GM19455 (cell line): ENCODE data around the gene RAP1GAP.

ENCODE experiments used
- ATAC-seq: cut with Tn5 transposase; IDR thresholded peaks from one replicate; pipeline ENCODE4 v1.9.1; 2021; ENCODE audit not compliant: unreplicated experiment

The RAP1GAP gene

DNA sequence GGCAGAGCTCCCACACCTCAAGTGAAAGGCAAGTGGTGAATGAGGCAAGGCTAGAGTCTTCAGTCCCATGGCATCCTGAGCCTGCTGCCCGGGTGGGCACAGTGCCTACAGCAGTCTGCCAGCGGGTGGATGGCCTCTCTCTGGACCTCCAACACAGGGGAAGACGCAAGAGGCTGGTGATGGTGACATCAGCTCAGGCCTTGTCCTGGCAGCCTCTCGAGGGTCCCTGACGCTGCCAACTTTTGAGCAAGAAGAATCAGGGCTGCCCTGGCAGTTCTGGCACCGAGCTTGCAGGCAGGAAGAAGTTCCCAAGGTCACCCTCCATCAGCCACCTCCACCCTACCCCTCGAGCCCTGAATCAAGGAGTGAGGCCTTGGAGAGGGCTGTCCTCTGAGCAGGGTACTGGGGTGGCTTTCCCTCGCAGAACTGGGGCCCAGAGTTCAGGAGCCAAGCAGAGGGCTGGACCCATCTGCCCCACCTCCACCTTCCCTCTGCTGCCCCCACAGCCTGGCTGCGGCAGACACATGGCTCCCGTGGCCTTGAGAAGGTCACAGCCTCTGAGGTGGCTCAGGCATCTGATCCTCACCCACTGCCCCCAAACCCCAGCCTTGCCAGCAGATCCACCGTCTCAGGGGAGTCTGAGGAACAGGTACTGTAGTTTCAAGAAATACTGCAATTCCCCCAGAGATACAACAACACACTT, 5.8 kb downstream of the RAP1GAP start:
- ATAC-seq: no peak

DNA sequence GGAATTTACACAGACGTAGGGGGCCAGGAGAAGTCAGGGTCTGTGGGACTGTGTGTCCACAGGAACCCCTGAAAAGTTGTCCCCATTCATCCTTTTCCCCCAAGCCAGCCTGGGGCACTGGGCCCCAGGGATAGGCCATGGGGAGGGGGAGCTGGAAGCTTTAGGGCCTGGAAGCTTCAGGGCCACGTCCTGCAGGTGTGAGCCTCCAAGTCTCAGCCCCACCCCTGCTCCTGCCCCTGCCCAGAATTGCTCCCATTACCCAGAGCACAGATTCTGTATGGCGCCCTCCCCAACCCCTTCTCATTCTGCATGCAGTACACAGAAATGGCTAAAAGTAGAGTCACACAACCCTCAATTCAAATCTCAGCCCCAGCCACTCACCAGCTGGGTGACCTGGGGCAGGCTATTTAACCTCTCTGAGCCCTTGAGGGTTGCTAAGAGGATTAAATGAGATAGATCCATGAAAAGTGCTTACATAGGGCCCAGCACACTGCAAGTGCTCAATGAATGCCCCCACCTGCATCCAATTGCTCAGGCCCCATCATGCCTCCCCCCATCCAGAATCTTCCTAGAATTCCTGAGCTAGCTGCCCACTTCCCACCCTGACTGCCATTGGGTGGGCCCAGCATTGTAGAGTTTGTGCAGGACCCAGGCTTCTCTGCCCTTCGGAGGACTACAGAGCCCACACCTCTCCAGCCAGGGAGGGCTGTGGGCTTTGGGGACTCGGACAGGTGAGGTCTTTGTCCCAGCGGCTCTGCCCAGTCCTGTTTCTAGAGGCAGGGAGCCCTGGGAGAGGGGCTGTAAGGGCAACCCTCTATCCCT, 6.5 kb downstream of the RAP1GAP start:
- ATAC-seq: no peak

DNA sequence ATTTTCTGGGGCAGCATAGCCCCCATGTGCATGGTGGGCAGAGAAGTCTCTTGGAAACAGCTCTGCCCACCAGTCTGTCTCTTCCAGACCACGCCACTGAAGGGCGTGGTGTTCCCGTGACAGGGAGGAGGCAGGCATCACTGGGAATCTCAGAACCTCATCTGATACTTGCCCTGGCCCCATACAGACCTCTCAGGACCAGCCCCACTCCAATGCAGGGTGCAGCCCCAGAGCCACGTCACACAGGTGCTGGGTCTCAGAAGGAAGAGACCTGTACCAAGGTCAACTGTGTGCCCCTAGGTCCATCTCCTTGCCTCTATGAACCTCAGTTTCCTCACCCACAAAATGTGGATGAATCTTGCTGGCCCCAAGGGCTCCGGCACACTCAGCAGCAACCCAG, 7.3 kb downstream of the RAP1GAP start:
- ATAC-seq: no peak

DNA sequence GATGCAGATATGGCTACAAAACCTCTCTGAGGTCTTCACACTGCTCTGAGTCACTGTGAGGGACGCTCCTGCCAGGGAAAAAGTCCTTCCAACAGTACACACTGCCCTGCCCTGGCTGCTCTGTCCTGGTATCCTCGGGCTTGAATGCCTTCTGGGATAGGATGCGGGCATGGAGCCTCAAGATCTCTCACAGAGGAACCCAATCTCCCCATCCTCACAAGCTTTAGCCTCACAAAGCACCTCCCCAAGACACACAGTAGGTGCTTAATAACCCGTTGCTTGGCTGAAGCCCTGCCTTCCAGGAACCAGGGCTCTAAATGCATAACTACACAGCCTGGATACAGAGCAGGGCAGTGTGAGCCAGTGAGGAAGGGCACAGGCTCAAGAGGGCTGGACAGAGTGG, 9.2 kb downstream of the RAP1GAP start:
- ATAC-seq: no peak

DNA sequence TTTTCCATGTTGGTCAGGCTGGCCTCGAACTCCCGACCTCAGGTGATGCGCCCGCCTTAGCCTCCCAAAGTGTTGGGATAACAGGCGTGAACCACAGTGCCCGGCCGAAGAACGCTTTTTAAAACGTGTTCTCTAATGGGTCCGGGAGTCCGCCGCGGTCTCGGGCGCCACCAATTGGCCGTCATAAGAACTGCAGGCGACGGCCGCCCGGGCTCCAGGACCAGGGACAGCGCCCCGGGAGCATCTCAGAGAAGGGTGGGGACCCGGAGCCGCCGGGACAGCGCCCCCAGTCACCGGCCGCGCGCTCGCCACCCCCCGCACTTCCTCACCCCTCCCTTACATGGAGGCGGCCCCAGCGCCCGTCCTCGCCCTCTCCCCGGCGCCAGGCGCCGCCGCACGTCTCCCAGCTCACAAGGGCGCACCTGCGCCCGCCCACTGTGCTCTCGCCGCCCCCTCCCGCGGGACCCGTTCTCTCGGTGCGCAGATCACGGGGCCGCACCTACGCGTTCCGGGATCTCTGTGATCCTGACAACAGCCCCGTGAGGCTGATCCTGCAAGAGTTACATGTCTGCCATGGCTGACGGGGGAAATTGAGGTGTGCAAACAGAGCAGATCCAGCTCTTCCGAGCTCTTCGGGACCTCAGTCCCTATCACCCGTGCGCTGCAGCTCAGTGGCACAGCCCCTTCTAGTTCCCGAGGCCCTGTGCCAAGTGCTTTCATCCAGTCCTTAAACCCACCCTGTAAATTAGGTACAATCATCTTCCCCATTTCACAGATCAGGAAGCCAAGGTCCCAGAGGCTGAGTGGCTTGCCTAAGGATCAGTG, 9.8 kb downstream of the RAP1GAP start:
- no peak for ATAC-seq

DNA sequence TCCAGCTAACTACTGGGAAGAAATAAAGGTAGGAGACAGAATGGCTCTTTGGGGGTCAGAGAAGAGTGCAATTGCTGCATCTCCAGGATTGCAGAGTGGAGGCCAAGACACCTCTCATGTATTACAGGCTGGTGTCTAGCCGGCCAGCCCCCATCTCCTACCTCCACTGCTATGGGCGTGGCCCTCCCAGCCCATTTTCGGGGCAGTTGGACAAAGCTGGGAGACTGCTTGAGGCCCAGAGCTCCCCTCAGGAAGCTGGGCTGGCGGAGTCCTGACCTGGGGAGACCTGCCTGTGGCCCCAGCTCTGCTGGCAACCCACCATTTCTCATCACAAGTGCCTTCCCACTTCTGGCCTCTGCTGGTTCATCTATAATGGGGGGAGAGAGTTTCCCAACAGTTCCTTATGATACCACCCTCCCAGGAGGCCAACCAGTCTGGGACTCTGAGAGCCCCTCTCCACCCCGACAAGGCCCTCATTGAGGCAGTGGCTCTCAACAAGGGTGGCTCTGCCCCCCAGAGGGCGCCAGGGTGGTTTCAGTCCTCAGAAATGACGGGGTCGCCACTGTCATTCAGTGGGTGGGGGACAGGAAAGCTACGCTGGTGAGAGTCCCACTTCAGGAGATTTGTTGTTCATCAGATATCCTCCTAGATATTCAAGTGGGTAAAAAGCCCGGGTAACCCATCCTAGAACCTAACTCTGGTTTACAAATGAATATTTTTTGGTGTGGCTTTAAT, 11.5 kb downstream of the RAP1GAP start:
- ATAC-seq: no peak

DNA sequence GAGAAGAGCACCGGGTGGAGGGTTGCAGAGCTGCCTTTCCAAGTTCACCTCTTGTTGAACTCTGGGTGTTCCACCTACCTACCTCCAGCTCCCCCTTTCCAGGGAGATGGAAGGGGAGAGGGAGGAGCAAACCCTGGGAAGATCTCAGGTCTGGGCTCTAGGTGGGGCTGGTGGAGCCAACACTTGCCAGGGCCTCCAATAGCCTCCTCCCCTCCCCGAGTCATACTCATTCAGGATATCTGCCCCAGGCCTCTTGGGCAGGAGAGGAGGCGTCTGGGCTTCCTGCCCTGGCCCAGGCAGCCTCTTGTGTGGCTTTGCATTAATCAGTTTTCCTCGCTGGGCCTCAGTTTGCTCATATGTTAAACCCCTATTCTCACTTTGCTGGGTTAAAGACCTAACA, 13.4 kb downstream of the RAP1GAP start:
- ATAC-seq: no peak

DNA sequence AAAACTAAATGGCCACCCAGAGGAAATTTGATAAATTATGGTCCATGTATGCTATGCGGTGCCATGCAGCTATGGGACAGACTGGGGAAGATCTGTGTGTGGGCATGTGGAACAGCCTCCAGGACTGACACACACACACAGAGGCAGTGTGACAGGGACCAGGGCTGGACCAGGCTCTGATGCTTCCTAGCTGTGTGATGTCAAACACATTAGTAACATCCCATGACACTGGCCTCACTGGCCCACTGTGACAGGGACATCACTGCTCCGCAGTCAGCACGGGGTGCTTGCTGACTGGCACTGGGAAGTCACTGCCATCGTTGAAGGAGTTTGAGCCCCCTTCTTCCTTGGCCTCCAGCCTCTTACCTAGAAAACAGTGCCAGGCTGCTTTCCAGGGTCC, 13.9 kb downstream of the RAP1GAP start:
- ATAC-seq: no peak

DNA sequence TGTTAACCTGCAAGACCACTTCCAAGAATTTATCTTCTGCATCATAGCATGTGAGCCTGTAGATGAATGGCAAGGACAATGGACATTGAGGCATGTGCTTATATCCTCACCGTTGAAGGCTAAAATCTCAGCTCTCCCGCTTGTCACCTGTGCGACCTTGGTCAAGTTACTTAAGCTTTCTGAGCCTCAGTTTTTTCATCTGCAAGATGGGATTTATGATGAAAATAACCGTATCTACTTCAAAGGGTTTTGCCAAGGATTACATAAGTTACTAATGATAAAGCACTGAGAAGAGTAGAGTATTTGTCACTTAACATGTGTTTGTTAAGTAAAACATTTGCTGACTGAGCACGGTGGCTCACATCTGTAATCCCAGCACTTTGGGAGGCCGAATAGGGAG, 14.9 kb downstream of the RAP1GAP start:
- no peak for ATAC-seq

DNA sequence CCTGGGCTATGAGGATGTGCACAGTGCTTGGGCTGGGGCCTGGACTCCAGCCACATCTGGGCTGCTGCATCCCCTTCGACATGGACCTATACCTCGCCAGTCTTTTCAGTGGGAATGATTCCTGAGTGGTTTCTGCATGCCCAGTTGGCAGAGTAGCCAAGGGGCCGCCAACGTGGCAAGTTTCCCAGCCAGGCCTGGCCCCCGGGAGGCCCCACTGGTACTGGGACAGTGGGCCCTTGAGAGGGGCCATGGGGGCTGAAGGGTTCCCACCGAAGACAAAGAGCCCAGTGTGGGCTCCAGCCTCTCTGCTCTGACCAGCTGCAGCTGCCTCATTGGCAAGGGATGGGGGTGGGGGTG, 15.4 kb downstream of the RAP1GAP start:
- no peak for ATAC-seq

DNA sequence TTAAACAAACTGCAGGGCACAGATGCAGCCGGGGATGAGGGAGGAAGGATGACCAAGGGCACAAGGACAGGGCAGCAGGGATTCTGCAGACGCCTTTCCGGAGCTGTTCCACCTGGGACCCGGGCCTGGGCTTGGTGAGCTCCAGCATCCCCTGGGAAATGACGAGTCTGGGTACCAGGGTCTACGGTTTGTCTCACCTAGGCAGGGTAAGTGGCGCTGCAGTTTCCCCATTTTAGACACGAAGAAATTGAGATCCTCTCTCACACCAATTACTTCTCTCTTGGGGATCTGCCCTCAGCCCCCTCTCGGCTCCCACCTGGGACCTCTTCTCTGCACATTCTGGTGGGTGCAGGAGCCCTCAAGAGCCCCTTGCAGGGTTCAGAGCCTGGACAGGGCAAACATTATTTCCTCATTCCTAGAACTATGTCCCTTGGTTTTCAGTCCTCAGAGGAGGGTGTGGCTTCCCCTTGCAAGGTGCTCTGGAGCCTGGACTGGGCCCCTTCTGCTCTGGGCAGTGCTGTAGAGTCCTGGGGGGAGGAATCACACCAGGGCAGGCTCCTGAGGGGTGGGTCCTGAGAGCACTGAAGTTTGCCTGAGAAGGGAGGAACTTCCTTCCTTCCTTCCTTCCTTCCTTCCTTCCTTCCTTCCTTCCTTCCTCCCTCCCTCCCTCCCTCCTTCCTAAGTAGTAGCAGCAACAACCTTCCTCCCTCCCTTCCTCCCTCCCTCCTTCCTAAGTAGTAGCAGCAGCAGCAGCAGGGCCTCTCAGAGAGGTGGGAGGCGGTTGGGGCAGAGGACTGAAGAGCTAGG, 16.0 kb downstream of the RAP1GAP start:
- ATAC-seq: no peak

DNA sequence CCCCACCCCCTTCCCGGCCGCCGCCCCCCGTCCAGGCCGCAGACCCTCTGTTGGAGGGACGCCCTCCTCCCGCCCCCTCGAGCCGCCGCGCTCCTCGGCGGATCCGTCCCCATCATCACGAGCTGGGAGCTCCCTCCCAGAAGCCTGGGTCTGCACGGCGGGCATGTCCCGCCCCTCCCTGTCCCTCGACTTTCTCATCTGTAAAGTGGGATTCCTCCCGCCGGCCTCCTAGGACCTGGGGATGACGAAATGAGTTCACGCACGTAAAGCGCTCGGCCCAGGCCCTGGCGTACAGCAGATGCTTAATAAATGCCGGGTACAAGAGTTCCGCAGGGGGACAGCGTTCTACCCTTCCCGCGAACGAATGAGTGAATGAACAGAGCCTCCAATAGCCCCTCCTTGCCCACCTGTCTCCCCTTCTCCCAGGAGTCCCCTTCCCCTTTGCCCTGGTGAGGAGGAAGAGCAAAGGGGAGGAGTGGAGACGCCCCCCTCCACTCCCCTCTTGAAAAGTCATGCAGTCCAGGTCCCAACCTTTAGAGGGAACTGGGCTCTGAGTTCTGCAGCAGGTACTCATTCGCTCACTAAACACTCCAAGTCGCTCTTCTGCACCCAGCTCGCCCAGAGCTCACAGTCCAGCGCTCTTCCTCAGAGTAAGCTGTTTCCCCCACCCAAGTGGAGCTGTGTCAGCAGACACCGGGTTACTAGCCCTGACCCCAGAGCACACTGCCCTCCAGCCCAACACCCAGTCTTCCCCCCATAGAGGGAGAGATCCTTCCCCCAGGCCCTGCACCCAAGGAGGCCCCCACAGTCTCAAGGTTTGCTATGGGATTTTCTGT, 16.8 kb downstream of the RAP1GAP start:
- no peak for ATAC-seq

DNA sequence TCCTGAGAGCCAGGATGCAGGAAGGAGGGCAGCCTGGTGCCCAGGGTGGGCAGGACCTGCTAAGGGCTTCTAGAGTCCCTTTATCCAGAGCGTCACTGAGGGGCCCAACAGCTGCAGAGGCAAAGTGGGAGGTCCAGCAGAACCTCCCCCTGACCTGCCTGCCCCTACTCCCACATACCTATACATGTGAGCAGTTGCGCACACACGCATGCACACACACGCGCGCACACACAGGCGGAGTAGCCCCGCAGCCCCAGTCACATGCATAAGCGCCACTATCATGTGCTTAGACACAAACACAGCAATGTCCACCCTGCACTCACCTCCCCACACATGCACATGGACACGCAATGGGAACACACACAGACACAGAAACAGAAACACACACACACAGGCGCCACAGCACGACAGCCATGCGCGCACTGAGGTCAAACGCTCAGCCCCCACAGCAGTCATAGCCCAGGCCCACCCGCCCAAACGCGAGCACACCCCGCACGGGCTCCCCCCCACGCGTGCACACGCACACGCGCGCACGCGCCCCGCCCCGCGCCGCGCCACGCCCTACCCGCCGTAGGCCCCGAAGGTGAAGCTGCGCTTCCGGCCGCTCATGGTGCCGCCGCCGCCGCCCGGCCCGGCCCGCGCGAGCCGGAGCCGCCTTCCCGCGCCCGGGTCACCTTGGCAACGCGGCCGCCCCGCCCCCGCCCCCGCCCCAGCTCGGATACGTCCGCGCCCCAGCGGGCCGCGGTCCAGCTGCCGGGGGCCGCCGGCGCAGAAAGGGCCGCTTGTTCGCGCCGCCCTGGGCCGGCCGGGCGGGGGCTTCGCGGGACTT, 17.7 kb downstream of the RAP1GAP start:
- ATAC-seq: no peak

DNA sequence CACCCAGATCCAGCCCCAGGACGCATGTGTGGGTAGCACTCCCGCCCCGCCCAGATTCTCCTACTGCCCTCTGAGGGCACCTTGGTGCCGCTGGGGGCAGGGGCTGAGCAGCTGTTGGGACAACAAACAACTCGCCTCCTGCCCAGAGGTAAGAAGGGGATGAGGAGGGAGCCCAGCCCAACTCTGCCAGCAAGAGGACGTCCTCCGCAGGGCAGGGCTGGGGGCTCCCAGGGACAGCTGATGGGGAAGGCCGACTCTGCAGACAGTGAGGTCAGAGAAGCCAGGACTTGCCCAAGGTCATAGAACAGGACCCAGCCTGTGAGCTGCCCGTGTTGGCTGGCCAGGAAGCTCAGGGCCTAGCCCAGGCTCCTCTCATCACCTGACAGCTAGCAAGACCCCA, 18.8 kb downstream of the RAP1GAP start:
- no peak for ATAC-seq

DNA sequence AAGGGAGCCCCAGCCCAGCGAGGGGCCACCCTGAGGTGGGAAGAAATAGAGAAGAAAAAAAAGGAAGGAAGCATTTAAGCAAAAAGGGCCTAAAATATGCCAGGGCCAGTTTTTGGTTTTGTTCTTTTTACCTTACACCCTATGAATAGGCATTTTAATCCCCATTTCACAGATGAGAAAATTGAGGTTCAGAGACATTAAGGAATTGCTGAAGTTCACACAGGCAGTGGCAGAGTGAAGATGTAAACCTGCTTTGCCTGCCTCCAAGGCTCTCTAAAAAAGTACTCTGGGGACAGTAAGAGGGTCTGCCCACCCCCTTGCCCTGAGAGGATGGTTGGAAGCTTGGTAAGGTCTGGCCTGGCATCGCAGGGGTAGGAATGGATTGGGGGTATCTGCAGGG, 19.8 kb downstream of the RAP1GAP start:
- ATAC-seq: no peak

DNA sequence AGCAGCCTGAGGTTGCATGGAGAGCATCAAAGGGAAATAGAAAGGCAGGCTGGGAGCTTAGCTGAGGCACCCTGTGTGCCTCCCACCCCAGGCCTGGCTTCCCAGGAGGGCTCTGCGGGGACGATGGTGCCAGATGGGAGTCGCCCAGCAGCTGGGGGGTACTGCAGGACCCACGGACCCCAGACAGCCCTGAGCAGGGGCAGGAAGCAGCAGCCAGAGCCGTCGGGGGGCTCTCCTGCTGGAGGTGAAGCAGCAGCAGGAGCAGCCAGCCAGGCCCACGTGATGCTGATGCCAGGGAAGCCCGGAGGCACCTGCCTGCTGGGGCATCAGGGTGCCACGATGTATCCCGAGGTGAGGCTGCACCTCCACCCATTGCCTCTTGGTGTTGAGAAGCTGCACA, 20.4 kb downstream of the RAP1GAP start:
- no peak for ATAC-seq

DNA sequence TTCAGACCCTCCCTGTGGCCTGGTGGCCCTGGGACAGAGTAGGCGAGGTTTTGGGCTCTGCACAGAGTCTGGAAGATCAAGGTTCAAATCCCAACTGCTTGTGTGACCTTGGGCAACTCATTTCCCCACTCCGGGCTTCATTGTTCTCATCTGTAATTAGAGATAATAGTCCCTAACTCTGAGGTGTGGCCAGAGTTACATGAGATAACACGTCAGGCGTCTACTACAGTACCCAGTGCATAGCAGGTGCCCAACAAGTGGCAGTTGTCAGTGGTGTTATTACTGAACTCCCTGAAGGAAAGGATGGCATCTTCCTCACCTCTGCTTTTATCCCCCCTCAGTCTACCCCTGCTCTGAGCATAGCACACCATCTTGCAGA, 20.8 kb downstream of the RAP1GAP start:
- ATAC-seq: no peak

DNA sequence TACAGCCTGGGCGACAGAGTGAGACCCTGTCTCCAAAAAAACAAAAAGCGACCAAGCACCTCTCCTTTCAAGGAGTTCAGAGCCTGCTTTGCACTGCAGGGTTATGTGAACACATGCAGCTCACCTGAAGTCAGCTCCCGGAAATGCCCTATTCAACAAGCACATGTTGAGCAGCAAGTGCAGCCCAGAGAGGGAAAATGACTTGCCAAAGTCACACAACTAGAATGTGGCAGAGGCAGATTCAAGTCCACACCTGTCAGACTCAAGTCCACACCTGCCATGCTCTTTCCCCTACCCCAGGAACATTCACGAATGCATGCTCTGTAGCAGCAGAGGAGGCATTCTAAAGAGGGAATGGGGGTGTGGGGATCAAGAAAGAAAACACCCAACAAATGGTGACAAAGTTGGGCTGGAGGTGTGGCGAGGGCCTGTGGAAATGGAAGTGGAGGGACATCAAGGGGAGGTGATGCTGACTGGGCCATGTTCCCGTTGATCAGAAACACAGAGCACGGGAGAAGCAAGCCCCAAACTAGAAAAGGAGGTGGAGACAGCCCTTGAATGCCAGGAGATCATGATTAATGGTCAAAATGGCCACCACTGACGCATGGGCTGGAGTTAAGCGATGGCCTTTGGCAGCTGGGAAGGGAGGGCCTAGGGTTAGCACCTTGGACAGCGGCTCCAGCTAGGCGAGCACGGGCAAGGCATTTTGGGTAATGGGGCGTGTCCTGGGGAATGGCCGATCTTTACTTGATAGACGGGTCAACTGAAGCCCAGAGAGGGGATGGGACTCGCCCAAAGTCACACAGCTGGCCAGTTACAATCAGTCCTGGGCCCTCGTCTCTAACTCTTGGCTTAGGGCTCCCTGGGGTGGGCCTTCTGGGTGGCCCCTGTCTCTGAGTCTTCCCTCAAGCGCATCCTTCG, 21.5 kb downstream of the RAP1GAP start:
- ATAC-seq: no peak
